ENCODE data around the gene MICU2.

MICU2 gene

GRCh38 chr13:21483748-21484147 is 120.2 kb downstream of the MICU2 start:
- DNase-seq (ENCODE audit: low spot score): no peak

GRCh38 chr13:21481359-21481758 is 122.6 kb downstream of the MICU2 start:
- no peak for DNase-seq (ENCODE audit: low spot score)

- peak; percentile 85 for DNase-seq (ENCODE audit: low spot score)
These were observed 124.8 kb downstream of the MICU2 start for GRCh38 chr13:21478881-21479808.

- DNase-seq (ENCODE audit: low spot score): peak; percentile 86
These were observed 127.0 kb downstream of the MICU2 start for GRCh38 chr13:21476893-21477472.

GRCh38 chr13:21475115-21475514 is 128.9 kb downstream of the MICU2 start:
- DNase-seq (ENCODE audit: low spot score): no peak

GRCh38 chr13:21470785-21471184 is 133.2 kb downstream of the MICU2 start:
- DNase-seq (ENCODE audit: low spot score): no peak

- DNase-seq (ENCODE audit: low spot score): no peak
These were observed 137.4 kb downstream of the MICU2 start for GRCh38 chr13:21466527-21466926.

- no peak for DNase-seq (ENCODE audit: low spot score)
These were observed 138.2 kb downstream of the MICU2 start for GRCh38 chr13:21465710-21466160.

- DNase-seq (ENCODE audit: low spot score): no peak
These were observed 140.5 kb downstream of the MICU2 start for GRCh38 chr13:21463424-21463823.

GRCh38 chr13:21461131-21461530 is 142.8 kb downstream of the MICU2 start:
- DNase-seq (ENCODE audit: low spot score): no peak

- peak; percentile 84 for DNase-seq (ENCODE audit: low spot score)
These were observed 144.9 kb downstream of the MICU2 start, which contains the start of gene ZDHHC20 for GRCh38 chr13:21458813-21459701. ZDHHC20 (minus strand) TSS chr13:21459303; CDS start chr13:21459171, 132 bp downstream.

GRCh38 chr13:21458451-21458812 is 145.5 kb downstream of the MICU2 start:
- DNase-seq (ENCODE audit: low spot score): peak; percentile 64

GRCh38 chr13:21453387-21454081 is 150.4 kb downstream of the MICU2 start:
- no peak for DNase-seq (ENCODE audit: low spot score)

- no peak for DNase-seq (ENCODE audit: low spot score)
These were observed 153.0 kb downstream of the MICU2 start for GRCh38 chr13:21450936-21451335.

- DNase-seq (ENCODE audit: low spot score): no peak
These were observed 157.3 kb downstream of the MICU2 start for GRCh38 chr13:21446656-21447055.

GRCh38 chr13:21445759-21446158 is 158.2 kb downstream of the MICU2 start:
- no peak for DNase-seq (ENCODE audit: low spot score)

- DNase-seq (ENCODE audit: low spot score): no peak
These were observed 160.8 kb downstream of the MICU2 start for GRCh38 chr13:21443171-21443570.

All from NAMALWA (cell line).